GM10847 (cell line): ENCODE data around the gene NACA2.

Experiments
- POLR2A ChIP-seq: IDR thresholded peaks from 2 replicates; pipeline ENCODE4 v1.6.1; 2011; ENCODE audit not compliant: insufficient read length; ENCODE audit errors: extremely low read depth

NACA2 gene

DNA sequence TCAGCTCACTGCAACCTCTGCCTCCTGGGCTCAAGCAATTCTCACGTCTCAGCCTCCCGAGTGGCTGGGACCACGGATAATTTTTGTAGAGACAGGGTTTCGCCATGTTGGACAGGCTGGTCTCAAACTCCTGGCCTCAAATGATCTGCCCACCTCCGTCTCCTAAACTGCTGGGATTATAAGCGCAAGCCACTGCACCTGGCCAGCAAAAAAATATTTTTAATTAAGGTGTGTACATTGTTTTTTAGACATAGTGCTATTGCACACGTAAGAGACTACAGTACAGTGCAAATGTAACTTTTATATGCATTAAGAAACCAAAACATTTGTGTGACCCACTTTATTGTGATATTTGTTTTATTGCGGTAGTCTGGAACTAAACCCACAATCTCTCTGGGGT lies 49.0 kb downstream of the NACA2 start:
- TF ChIP-seq POLR2A, result no peak

DNA sequence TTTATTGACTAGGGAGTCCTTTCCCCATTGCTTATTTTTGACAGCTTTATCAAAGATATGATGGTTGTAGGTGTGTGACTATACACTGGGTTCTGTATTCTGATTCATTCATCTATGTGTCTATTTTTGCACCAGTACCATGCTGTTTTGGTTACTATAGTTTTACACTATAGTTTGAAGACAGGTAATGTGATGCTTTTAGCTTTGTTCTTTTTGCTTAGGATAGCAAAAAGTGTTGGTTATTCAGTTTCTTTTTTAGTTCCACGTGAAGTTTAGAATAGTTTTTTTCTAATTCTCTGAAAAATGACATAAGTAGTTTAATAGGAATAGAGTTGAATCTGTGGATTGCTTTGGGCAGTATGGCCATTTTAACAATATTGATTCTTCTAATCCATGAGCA lies 50.1 kb downstream of the NACA2 start:
- no peak for TF ChIP-seq POLR2A
